Measurements from ENCODE around the gene NOPCHAP1.
"Not testable (repeated sequence)": the region's sequence is repeated elsewhere in the genome, so short reads cannot be mapped to it uniquely, and the experiment has no call there.

NOPCHAP1 gene

DNA sequence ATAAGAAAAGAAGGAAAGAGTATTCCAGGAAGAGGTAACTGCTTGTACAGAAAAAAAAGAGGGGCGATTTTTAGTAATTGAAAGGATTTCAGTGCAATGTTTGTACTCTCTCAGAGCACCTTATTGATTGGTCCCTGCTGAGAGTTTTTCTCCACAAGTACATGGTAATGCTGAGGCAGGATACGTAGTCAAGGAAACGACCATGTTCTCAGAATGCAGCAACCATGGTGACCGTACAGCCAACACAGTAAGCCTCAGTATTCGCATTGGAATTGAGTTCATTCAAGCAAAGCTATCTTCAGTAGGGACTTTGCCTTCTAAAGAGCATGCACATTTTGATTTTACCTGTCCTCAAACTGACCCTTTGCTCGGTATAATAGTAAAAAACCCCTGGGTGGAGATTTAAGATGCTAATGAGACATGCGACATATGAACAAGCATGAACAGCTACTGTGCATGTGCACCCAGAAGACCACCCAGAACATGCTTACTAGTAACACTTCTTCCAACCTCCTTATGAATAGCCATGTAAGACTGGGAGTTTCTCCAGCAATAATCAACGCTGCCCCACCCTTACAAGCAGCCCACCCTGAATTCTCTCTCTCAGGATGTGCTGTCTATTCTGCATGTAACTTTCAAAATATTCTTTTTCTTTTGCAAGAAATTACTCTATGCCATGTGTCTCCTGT lies 21.8 kb upstream of the NOPCHAP1 start:
- no peak for DNase-seq (ENCODE audit: low read depth in 2 of 2)

DNA sequence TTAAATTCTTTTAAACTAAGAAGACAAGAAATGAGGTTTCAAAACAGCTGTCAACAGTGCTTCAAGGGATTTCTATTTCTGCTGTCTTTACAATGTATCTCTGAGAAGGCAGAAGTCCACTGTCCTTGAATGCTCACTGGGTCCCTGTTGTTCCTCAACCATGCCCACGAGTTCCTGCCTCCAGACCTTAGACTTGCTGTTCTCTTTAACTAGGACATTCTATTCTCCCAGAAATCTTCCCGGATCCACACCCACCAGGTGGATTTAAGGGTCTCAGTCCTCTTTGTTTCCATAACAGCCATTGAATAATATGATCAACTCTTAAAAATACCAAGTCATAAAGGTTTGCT lies 21.3 kb upstream of the NOPCHAP1 start:
- DNase-seq (ENCODE audit: low read depth in 2 of 2), result no peak

- no peak for DNase-seq (ENCODE audit: low read depth in 2 of 2)
These were observed 19.4 kb upstream of the NOPCHAP1 start for GRCh38 chr12:104966677-104967076.

DNA sequence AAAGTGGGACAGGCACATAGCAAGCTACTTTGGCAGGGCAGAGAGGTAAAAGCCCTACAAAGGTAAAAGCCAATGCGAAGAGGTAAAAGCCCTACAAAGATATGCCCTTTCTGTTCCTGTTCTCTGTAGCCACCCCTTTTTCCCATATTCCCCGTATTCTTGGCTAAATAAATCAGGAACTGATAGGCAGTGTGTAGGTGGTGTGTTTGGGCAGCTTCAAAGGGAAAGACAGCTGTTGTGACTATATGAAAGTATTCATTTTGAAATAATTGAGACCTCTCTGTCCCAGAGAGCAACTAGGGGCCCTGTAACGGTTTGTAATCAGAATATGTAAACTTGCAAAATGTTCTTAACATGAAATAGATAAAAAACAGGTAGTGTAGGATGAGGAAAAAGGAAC lies 16.8 kb upstream of the NOPCHAP1 start:
- no peak for DNase-seq (ENCODE audit: low read depth in 2 of 2)

DNA sequence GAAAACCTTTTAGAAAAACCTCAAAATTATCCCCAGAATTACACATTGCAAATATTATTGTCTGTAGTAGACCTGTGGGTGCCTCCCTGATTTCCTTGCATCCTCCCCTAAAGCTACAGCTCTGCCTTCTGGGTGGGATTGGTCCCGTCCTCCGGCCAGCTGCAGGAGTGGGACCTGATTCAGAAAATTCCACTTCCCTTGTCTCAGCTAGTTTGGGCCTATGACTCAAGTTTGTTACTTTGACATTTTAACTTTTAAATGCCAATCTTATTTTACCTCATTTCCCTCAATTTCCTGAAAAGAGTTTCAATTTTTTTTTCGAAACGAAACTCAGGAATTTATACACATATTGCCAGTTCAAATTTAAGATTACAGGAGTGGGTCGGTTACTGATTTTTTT lies 14.8 kb upstream of the NOPCHAP1 start:
- no peak for DNase-seq (ENCODE audit: low read depth in 2 of 2)

DNA sequence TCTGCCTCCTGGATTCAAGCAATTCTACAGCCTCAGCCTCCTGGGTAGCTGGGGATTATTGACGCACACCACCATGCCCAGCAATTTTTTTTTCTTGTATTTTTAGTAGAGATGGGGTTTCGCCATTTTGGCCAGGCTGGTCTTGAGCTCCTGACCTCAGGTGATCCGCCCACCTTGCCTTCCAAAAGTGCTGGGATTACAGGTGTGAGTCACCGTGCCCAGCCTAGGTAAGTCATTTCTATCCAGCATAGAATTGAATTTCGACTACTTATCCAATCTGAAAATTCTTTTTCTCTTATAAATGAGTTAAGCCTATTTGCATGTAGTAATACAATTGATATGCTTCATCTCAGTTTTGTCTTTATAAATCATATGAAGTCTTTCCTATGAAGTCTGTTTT lies 12.9 kb upstream of the NOPCHAP1 start:
- DNase-seq (ENCODE audit: low read depth in 2 of 2), result no peak

DNA sequence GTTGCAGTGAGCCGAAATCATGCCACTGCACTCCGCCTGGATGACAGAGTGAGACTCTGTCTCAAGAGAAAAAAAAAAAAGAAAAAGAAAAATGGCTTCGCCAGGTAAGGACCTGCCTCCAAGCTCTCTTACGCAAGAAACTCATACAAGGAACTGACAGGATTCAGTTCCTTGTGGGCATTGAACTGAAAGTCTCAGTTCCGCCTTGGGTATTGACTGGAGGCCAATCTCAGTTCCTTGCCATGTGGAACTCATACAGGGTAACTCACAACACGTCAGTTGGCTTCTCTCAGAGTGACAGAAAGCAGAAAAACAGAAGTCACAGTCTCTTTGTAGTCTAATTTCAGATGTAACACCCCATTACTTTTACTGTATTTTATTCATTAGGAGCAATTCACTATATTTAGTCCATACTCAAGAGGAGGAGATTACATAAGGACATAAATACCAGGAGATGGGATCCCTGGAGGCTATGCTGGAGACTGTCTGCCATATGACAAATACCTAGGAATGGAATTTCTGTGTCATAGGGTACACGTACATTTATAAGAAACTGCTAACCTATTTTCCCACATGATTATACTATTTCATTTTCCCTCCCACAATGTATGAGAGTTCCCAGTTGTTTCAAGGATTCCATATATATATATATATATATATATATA lies 11.4 kb upstream of the NOPCHAP1 start:
- DNase-seq (ENCODE audit: low read depth in 2 of 2), result no peak

GRCh38 chr12:104975587-104976343 lies 10.4 kb upstream of the NOPCHAP1 start:
- no peak for DNase-seq (ENCODE audit: low read depth in 2 of 2)

DNA sequence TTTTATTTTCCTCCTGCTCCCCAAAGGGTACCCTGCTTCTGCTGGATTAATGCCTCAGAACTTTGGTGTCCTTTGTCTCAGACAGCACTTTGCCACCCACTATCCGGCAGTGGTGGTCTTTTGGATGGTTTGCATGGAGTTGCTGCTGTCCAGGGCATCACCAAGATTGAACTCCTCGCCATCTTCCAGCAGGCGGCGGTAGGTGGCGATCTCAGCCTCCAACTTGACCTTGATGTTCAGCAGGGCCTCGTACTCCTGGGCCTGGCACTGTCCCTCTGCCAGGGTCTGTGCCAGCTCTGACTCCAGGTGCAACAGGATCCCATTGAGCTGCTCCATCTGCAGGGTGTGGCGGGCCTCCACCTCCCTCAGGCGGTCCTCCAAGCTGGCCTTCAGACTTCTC lies 9.4 kb upstream of the NOPCHAP1 start:
- DNase-seq (ENCODE audit: low read depth in 2 of 2), result no peak

- not testable (repeated sequence) for DNase-seq (ENCODE audit: low read depth in 2 of 2)
These were observed 8.4 kb upstream of the NOPCHAP1 start for GRCh38 chr12:104977688-104978087.

- DNase-seq (ENCODE audit: low read depth in 2 of 2), result no peak
These were observed 910 bp upstream of the NOPCHAP1 start for GRCh38 chr12:104985206-104985605.

DNA sequence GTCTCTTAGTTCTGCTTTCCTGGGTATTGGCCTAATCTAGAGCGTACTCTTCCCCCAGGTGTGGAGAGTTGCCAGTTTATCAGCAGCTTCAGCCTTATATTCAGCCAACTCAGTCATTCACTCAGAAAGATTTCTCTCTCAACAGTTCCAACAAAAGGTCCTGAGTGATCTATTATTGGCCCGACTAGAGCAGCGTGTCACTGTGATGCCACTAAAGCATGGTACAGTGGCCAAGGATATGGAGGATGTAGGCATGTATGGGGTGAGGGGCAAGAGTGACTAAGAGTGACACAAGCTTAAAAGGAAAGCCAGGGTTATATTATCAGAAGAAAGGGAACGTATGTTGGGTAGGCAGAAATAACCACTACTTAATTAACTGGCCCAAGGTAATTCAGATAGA lies 4.8 kb downstream of the NOPCHAP1 start:
- no peak for DNase-seq (ENCODE audit: low read depth in 2 of 2)

GRCh38 chr12:104991565-104992128 lies 5.5 kb downstream of the NOPCHAP1 start:
- DNase-seq (ENCODE audit: low read depth in 2 of 2), result no peak

- DNase-seq (ENCODE audit: low read depth in 2 of 2), result no peak
These were observed 8.2 kb downstream of the NOPCHAP1 start for GRCh38 chr12:104994336-104994735.

- DNase-seq (ENCODE audit: low read depth in 2 of 2), result no peak
These were observed 11.4 kb downstream of the NOPCHAP1 start for GRCh38 chr12:104997541-104997940.

GRCh38 chr12:104998423-104999346 lies 12.6 kb downstream of the NOPCHAP1 start:
- DNase-seq (ENCODE audit: low read depth in 2 of 2), result no peak

DNA sequence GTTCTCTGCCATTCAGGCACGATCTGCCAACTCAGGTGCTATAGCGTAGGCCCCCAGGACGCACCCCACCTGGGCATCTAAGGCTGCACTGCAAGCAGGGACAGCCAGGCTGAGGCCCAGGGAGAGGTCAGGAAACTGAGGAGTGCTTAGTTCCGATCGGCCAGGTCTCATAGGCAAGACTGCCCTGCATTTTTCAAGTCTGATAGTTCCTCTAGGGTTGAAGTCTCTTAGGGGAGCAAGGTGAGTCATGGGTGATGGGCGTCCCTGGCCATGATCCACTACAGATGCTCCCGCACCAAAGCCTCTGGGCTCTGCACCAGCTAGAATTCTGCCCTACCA lies 13.2 kb downstream of the NOPCHAP1 start:
- no peak for DNase-seq (ENCODE audit: low read depth in 2 of 2)

GRCh38 chr12:105001476-105001875 lies 15.4 kb downstream of the NOPCHAP1 start:
- no peak for DNase-seq (ENCODE audit: low read depth in 2 of 2)

- peak; percentile 13 to 20 for DNase-seq (ENCODE audit: low read depth in 2 of 2)
These were observed 27.8 kb downstream of the NOPCHAP1 start for GRCh38 chr12:105013892-105014291.

- DNase-seq (ENCODE audit: low read depth in 2 of 2), result no peak
These were observed 28.5 kb downstream of the NOPCHAP1 start for GRCh38 chr12:105014603-105015002.

DNA sequence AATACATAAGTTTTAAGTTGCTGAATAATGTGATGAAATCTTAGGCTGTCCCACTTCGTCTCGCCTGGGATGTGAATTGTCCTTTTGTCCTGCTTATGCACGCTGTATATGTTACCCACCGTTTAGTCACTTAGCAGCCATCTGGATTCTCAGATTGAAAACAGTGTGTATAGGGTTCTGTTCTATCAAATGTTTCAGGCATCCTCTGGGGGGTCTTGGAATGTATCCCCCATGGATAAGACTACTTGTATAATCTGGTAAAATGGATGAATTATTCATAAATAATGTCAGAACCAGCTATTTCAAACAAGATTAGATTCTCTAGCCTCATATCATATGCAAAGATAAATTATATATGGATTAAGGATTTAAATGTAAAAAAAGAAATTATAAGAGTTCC lies 29.4 kb downstream of the NOPCHAP1 start:
- no peak for DNase-seq (ENCODE audit: low read depth in 2 of 2)

- DNase-seq (ENCODE audit: low read depth in 2 of 2), result no peak
These were observed 31.9 kb downstream of the NOPCHAP1 start for GRCh38 chr12:105018012-105018411.
